Stimulated activated CD4-positive, alpha-beta T cell treated with anti-CD3 and anti-CD28 coated beads, Interleukin-4, amount 100 ng/mL, for 48 hours (primary cell): ENCODE results near the gene DPCD.

Experiments
- DNase-seq, 2 donors: peaks; one replicate each; pipeline ENCODE4 v3.0.0-alpha.2; 2020; ENCODE audit warnings: low read depth in 2 of 2

DPCD gene

DNA sequence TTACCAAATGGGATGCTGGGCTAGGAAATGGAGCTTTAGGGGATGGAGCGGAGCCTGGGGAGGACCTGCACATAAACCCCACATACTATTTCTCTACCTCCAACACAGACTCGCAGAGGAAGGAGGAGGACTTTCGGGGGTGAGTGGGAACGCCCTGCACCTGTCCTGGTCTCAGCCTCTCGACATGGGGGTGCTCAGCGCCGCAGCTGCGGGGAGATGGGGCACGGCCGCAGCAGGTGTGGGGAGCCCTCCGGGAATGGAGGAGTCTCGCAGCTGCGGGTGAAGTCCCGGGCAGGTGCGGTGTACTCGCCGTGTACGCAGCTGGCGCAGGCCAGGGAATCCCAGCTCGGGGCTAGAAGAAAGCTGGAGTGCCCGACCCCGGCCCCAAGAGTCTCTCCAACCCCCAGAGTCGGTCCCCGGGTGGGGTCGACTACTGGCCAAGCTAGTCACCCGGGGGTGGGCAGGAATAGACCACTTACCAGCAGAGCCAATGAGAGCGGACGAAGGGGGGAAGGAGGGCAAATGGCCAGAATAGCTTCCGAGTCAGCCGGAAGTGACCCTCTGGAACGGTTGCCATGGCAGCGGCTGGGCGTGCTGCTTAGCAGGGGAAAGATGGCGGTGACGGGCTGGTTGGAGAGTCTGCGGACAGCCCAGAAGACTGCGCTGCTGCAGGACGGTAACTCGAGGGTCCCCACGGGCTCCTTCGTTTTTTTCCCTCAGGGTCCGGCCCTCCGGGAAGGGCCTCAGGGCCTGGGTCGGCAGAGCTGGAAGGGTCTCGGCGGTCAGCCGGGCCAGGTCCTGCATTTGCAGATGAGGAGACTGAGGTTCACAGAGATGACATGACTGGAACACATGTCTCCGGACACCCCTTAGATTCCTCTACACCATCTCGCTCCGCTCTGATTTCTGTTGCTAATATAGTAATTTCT lies at the start of gene DPCD, which contains the start of gene POLL:
Gene DPCD (plus strand): TSS at position 597 of the 929 bp plus-strand sequence. CDS start 16 bp downstream, at position 613.
Gene POLL (minus strand): TSS at position 533 of the 929 bp plus-strand sequence. CDS start 897 bp downstream, outside the sequence.
- DNase-seq, result peak; percentile 93 to 94

DNA sequence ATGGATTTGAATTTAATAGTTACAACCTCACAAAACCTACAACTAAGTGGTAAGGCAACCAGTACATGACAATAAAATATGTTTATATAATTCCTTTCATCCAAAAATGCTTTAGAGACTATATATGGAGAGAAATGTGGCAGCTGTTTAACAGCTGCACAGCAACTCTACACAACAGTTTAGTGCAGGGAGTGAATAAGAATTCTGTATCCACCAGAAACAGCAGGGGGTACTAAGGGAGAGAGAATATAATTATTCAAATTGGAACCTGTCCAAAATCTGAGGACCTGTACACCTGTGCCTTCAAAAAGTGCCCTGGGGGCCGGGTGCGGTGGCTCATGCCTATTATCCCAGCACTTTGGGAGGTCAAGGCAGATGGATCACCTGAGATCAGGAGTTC lies 49.7 kb upstream of the DPCD start:
- no peak for DNase-seq

- DNase-seq, result no peak
Observed at GRCh38 chr10:101545898-101546297, 42.2 kb upstream of the DPCD start.

- DNase-seq, result no peak
Observed at GRCh38 chr10:101550965-101551364, 37.2 kb upstream of the DPCD start.

GRCh38 chr10:101552442-101552841 lies 35.7 kb upstream of the DPCD start:
- DNase-seq, result no peak

- DNase-seq, result no peak
Observed at GRCh38 chr10:101557541-101557940, 30.6 kb upstream of the DPCD start.

DNA sequence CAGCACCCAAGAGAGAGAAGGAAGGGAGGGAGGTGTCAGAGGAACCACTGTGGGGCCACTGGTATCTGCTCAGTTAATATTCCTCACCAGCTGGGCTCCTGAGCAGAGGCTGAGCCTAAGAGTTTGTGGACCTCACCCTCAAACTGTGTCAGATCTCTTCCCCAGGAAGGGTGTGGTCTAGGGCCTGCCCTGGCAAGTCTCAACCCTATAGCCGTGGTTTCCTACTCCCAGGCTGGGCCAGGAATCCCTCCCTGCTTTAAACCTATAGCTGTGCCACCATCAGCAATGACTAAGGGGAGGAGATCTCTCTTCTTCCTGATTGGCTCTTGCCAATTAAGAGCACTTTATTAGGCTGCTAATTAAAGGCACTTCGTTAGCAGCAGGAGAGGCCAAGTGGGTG lies 29.9 kb upstream of the DPCD start:
- DNase-seq, result no peak

- DNase-seq, result no peak
Observed at GRCh38 chr10:101558671-101559595, 29.2 kb upstream of the DPCD start.

GRCh38 chr10:101559596-101560297 lies 28.4 kb upstream of the DPCD start:
- no peak for DNase-seq

DNA sequence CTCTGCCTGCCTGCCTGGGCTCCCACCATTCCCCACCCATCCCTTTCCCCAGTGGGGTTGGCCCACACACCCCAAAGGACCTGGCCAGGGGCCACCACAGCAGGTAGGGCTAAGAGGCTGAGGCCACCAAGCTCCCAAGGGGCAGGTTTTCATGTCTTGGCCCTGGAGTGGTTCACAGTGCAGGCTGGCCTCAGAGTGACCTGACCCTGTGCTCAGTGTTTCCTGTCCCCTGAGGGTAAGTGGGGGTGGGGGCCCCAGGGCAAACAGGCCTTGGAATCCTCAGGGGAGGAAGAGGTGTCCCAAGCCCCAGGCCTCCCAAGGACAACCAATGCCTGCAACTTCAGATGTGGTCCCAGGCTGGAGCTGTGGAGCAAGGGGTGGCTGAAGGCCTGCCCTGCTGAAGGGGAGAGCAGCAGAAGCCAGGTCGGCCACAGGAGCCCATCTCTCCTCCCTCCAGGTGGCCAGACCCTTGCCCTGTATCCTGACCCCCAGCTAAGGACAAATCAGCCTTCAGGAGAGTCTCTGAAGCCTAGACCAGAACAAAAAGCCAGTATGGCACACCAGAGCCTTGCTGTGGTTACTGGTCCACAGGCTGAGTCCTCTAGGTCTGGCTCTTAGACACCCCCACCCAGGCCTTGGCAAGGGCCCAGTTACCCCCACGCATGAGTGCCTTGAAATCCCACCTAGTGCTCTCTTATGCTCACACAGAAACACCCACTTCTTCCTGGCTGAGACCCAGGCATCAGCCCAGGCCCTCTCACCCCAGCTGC lies 27.6 kb upstream of the DPCD start:
- DNase-seq, result no peak

DNA sequence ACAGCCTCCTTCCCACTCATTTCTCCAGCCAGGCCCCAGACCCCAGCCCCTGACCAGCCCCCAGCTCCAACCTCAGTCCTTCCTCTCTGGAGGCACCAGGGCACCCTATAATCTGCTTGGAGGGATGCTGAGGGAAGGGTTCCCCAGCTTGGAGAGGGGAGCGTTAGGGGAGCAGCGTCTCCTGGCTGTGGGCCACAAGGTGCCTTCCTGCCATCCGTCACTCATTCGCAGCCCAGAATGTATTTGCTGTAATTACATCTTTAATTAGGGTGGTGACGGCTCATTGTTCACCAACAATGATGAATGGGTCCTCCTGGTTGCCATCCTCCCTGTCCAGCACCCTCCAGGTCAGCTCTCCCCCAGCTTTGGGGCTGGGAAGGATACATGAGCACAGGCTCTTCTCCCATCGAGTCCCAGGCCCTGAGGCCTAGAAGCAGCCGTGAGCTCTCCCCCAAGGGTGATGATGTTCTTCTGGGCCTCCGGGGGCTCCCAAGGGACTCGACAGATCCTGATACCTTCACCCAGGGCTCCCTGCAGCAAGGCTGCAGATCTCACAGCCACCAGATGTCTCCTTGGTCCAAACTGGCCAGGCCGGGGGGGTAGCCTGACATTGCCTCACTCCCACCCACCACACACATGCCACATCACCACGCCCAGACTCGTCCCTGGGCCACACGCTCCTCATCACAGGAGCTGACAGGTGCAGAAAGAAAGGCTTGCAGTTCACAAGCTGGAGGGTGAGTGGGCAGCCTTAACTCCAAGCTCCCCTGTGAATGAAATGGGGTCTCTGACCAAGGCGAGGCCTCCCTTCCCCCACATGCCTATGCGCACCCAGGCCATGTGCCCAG lies 26.8 kb upstream of the DPCD start:
- DNase-seq, result no peak

- no peak for DNase-seq
Observed at GRCh38 chr10:101562231-101562630, 25.9 kb upstream of the DPCD start.

- DNase-seq, result no peak
Observed at GRCh38 chr10:101563007-101563406, 25.1 kb upstream of the DPCD start.

DNA sequence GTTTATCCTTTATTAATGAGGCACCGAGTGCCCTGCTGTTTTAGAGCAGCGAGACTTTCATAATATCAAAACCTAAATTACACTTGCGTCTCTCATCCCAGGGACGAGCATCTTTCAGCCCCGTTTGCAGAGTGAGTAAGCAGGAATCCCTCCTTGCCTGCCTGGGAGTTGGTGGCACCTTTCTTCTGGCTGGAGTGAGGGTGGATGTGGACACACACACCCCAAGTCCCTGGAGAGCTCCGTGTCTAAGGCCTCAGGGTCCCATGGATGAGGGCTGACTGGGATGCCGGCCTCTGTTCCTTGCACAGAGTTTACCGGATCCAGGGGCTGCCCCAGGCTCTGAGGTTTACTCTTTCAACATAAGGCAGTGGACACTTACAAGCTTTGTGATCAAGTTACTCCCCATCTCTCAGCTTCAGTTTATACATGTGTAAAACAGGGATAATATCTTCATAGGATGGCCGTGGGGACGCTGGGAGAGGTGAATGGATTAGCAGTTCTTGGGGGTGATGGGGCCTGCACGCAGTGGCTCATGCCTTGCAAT lies 24.6 kb upstream of the DPCD start:
- no peak for DNase-seq

DNA sequence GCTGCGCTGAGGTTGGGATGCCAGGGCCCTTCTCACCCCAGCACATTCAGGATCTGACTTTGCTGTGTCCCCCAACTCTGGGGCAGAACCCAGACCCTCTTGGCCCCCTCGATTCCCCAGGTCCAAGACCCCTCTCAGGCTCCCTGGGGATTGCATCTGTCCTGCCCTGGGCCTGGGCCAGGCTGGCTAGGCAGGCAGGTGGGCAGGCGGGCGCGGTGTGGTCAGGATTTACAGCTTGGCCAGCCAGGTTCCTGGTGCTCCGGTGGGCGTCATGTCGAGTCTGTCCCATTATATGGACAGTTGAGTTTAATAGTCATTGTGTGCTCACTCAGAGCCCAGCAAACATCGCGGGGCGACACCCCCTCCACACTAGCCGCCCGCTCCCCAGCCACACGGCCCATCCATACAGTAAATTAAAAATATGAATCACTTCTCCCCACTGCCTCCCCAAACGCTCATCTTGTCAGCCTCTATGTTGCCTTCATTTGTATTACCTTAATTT lies 23.6 kb upstream of the DPCD start:
- no peak for DNase-seq

DNA sequence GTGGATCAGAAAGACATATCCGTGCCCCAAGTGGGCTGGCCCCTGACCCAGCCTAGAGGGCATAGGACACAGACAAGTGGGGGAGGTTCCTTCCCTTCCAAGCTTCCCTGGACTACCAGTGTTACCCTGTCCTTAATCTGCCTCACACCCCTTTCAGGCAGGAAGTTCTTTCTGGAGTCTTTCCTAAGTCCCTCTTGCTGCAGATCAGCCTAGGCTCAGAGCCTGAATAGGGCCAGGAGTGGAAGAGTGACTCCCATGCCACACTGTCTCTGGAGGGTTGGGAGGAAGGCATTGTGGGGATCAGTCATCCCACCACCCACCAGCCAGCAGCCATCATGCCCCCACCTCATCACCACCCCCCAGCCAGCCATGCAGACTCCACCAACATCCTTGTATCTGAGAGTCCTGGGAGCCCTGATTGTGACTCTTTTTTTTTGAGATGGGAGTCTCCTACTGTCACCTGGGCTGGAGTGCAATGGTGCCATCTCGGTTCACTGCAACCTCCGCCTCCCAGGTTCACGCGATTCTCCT lies 22.7 kb upstream of the DPCD start:
- no peak for DNase-seq

GRCh38 chr10:101565936-101566332 lies 22.2 kb upstream of the DPCD start:
- DNase-seq, result no peak

- DNase-seq, result no peak
Observed at GRCh38 chr10:101566333-101567164, 21.6 kb upstream of the DPCD start.
